SK-N-MC (cell line): Measurements from ENCODE around the gene CTU1.

Experiments used
- DNase-seq: peaks from one replicate; pipeline ENCODE4 v3.0.0-alpha.2; 2011; ENCODE audit warnings: low read depth, low spot score
- H3K27ac ChIP-seq: fragments of 200-600 bp; sonication (generic); 2 replicates; pipeline ENCODE4 v1.5.1; 2016; ENCODE audit warnings: mixed run types
- H3K36me3 ChIP-seq: fragments of 200-600 bp; sonication (generic); 2 replicates; pipeline ENCODE4 v1.6.1; 2017; ENCODE audit warnings: antibody characterized with exemption, low read length, mixed read lengths; ENCODE audit not compliant: insufficient read depth
- H3K4me3 ChIP-seq: fragments of 200-600 bp; sonication (generic); 2 replicates; pipeline ENCODE4 v1.5.1; 2016
- H3K9ac ChIP-seq: fragments of 200-600 bp; sonication (generic); 2 replicates; pipeline ENCODE4 v1.8.0; 2017; ENCODE audit warnings: mixed run types, mixed read lengths; ENCODE audit not compliant: insufficient read length
- H3K9me3 ChIP-seq: fragments of 200-600 bp; sonication (generic); 2 replicates; pipeline ENCODE4 v1.6.1; 2017; ENCODE audit warnings: low read depth, mild to moderate bottlenecking, antibody characterized with exemption, low read length, moderate library complexity, mixed read lengths
- EZH2 ChIP-seq: fragments of 200-600 bp; sonication (generic); IDR thresholded peaks from one replicate; pipeline ENCODE4 v1.6.1; 2017; ENCODE audit warnings: antibody characterized with exemption
- FOXP2 ChIP-seq: optimal IDR thresholded peaks from 2 replicates; pipeline ENCODE3; 2011; ENCODE audit warnings: mild to moderate bottlenecking, moderate library complexity; ENCODE audit not compliant: insufficient read depth; ENCODE audit errors: extremely low read length, control extremely low read depth
- POLR2AphosphoS5 ChIP-seq: IDR thresholded peaks from 2 replicates; pipeline ENCODE4 v1.6.1; 2012; ENCODE audit warnings: mild to moderate bottlenecking, low read depth, low read length, borderline replicate concordance

The CTU1 gene

DNA sequence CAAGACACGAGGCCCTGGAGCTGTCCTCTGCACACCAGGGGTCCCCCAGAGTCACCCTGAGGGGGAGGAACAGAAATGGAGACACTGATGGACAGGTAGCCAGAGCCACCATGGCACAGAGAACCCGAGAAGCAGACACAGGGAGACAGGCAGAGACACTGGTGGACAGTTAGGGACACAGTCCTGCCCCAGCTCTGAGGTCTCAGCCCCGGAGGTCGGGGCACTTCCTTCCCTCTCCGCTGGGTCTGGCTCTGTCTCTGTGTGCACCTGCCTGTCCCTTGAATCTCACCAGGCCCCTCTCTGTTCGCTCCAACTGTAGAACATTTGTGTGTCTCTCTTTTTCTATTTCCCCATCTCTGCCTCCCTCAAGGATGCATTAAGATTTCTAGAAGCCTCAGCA lies 30.1 kb downstream of the CTU1 start:
- DNase-seq, result no peak
- no peaks in the 10 kb centered on the region for H3K36me3 ChIP-seq
- no peak overlapping the region for H3K4me3 ChIP-seq
- no peak overlapping the region for H3K27ac ChIP-seq
- no peak overlapping the region for H3K9ac ChIP-seq
- peaks cover 3% of the 10 kb centered on the region; the same call in 1 of the 2 replicates for H3K9me3 ChIP-seq
- TF ChIP-seq EZH2 (no peak), POLR2AphosphoS5 (no peak), FOXP2 (no peak)

DNA sequence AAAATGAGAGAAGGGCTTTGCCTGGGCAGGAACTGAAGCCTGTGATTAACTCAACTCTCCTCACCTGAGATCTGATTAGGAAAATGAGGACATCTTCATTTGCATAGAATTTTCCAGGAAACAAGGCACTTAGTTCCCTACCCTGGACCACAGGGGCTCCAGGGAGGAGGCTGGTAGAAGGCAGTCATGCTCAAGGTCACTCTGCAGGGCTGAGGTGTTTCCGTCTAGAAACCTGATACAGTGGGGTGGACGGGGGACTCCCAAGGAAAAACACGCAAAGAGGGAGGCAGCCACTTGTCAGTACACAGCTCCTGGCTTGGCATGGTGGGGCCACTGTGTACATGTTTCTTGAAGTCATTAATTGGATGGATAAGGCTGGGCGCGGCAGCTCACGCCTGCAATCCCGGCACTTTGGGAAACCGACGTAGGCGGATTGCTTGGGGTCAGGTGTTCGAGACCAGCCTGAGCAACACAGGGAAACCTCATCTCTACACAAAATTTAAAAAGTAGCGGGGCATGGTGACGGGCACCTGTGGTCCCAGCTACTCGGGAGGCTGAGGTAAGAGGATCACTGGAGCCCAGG lies 31.5 kb downstream of the CTU1 start:
- Histone ChIP-seq H3K9ac (no peak overlapping the region), H3K27ac (no peak overlapping the region), H3K36me3 (no peaks in the 10 kb centered on the region), H3K9me3 (peaks cover 4% of the 10 kb centered on the region; the same call in 1 of the 2 replicates), H3K4me3 (no peak overlapping the region)
- no peak for TF ChIP-seq FOXP2
- DNase-seq, result no peak

DNA sequence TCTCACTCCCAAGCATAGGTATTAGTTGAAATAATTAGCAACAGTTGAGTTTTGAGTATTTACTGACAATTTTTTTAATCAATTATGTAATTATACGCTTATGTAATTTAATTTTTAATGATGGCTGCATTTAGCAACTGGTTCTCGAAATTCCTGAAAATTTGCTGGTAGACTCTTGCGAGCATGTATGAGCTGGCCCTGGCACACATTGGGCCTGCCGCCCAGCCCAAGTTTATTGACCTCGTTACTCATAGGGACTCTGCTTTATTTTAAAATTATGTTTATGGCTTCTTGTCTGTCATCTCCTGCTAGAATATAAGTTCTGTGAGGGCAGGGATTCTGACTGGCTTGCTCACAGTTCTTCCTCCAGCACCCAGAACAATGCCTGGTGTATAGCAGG lies 32.2 kb downstream of the CTU1 start:
- Histone ChIP-seq H3K36me3 (no peaks in the 10 kb centered on the region), H3K27ac (no peak overlapping the region), H3K9ac (no peak overlapping the region), H3K9me3 (peaks cover 4% of the 10 kb centered on the region; the same call in 1 of the 2 replicates), H3K4me3 (no peak overlapping the region)
- TF ChIP-seq POLR2AphosphoS5, result no peak
- TF ChIP-seq EZH2, result no peak
- no peak for TF ChIP-seq FOXP2
- DNase-seq, result no peak

DNA sequence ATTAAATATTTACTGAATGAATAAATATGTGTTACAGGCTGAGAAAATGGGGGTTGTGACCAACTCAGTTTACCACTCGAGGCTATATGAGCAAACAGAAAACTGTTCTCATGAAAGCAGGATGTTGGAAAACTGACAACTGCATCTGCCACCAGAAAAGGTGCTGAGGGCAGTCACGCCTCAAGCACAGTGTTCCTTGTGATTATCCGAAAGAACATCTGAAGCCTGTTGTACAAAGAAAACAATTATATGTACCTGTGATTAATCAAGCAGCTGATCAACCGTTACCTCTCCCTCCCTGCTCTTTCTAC lies 37.2 kb downstream of the CTU1 start:
- Histone ChIP-seq H3K36me3 (no peaks in the 10 kb centered on the region), H3K9me3 (peaks cover 4% of the 10 kb centered on the region; the same call in 1 of the 2 replicates), H3K9ac (no peak overlapping the region), H3K4me3 (no peak overlapping the region), H3K27ac (no peak overlapping the region)
- DNase-seq, result no peak
- TF ChIP-seq POLR2AphosphoS5 (no peak), EZH2 (no peak), FOXP2 (no peak)

DNA sequence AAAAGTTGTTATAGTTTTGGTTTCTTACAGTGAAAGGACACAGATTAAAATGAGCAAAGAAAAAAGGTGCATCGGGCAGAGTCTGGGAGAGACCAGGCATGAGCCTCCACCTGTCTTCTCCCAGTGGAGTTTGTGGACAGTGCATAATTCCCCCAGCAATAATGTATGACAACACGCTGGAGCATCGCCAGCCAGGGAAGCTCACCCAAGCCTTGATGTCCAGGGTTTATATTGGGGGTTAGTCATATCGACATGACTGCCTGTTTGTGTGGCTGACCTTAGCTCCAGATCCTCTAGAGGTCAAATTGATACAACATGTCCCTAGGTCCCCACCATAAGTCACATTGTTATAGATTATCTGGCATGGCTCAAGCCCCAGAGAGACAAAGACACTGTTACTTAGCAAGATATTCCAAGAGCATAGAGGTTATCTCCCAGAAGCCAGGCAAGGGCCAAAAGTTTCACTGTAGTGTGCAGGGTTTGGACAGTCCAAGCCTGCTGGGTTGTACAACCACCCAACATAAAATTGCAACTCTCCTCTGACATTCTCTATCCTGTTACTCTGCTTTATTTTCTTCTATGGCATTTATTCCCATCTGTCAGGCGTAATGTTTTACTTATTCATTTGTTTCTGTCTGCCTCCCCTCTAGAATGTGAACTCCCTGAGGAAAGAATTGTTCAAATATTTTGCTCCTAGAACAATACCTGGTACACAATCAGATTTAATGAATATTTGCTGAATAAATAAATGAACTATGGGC lies 37.7 kb downstream of the CTU1 start:
- H3K36me3 ChIP-seq, result no peaks in the 10 kb centered on the region
- no peak overlapping the region for H3K9ac ChIP-seq
- no peak overlapping the region for H3K4me3 ChIP-seq
- H3K9me3 ChIP-seq, result peaks cover 4% of the 10 kb centered on the region; the same call in 1 of the 2 replicates
- no peak for DNase-seq
- TF ChIP-seq EZH2 (no peak), POLR2AphosphoS5 (no peak), FOXP2 (no peak)
- no peak overlapping the region for H3K27ac ChIP-seq

DNA sequence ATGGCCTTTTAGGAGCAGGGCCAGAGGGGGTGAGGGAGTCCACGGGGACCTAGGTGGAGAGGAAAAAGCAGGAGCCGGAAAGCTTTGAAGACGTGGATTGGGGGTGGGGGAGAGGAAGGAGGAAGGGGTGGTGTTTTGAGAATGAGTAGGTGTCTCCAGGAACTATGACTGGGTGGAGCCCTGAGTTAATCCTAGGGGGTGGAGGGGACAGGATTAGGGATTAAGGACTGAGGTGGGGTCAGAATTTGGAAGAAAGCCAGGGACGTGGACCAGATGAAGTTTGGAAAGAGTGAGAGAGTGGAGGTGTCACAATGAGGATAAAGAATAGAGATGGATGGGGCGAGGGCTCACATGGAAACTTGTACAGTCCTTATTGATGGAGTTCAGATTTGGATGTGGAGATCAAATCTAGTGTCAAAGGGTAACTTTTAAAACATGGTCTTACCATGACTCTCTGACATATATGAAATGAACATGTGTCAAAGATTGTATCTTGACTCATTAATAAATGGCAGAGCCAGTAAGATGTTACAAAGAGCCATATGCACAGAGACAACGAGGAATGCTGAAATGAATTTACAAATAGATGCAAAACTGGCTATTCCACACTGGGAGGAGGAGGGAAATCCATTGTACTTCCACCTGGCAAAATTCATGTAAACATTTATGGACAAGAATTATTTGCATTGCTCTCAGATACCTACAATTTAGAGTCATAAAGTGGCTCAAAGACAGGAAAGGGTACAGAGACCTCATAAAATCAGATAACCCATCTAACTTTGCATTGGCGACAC lies 41.6 kb downstream of the CTU1 start:
- Histone ChIP-seq H3K4me3 (no peak overlapping the region), H3K27ac (no peak overlapping the region), H3K36me3 (no peaks in the 10 kb centered on the region), H3K9ac (no peak overlapping the region), H3K9me3 (no peaks in the 10 kb centered on the region)
- no peak for DNase-seq
- TF ChIP-seq EZH2 (no peak), FOXP2 (no peak), POLR2AphosphoS5 (no peak)

DNA sequence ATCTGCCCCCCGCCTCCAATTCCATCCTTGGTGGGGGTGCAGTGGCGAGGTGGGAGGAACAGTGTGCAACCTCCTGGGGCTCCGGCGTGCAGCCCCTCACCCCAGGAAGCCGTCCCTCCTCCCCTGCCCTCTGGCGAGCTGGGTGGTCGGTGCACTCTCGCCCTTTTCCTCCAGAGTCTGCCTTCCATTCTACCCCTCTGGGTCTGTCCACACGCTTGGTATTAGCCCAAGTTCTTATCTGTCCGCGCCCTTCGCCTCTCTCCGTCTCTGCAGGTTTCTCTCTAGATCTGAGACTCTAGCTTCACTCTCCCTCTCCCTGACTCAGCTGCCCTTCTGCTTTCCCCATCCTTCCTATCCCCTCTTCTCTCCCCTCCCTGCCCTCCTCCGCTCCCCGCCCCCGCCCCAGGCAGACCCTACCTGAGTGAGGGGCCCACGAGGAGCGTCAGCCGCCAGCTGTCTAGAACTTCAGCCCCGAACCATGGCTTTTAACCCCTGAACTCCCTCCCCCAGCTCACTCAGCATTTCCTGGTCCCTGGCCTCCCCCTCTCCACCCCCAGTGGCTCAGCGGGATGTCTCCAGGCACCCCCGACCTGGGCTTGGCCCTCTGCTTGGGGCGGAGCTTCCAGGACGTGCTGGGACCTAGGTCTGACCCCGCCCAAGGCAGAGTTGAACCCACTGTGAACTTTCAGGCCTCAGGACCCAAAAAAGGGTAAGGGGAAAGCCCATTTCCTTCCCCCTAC lies 42.8 kb downstream of the CTU1 start:
- no peak for TF ChIP-seq FOXP2
- no peak for TF ChIP-seq EZH2
- TF ChIP-seq POLR2AphosphoS5, result no peak
- Histone ChIP-seq H3K36me3 (no peaks in the 10 kb centered on the region), H3K4me3 (no peak overlapping the region), H3K27ac (no peak overlapping the region), H3K9ac (no peak overlapping the region), H3K9me3 (no peaks in the 10 kb centered on the region)
- no peak for DNase-seq
